HCT116 (cell line): ENCODE measurements around the gene GSTO1.

Source experiments
- EZH2 ChIP-seq: fragments of 200-600 bp; sonication (generic); IDR thresholded peaks from 2 replicates; pipeline ENCODE4 v1.6.1; 2017; ENCODE audit warnings: antibody characterized with exemption, mixed run types
- EZH2phosphoT487 ChIP-seq: fragments of 200-600 bp; IDR thresholded peaks from 2 replicates; pipeline ENCODE4 v1.6.1; 2018; ENCODE audit warnings: antibody characterized with exemption, borderline replicate concordance
- JUND ChIP-seq: IDR thresholded peaks from 2 replicates; pipeline ENCODE4 v1.6.1; 2012
- POLR2A ChIP-seq: IDR thresholded peaks from 2 replicates; pipeline ENCODE4 v1.7.0; 2011; ENCODE audit warnings: borderline replicate concordance; ENCODE audit not compliant: insufficient read depth, insufficient read length; ENCODE audit errors: extremely low read depth
- SIN3A ChIP-seq: IDR thresholded peaks from 2 replicates; pipeline ENCODE4 v1.6.1; 2012; ENCODE audit warnings: low read depth
- SP1 ChIP-seq: IDR thresholded peaks from 2 replicates; pipeline ENCODE4 v1.6.1; 2012; ENCODE audit warnings: low read depth
- TF ChIP-seq, protein P1 (sequence below), 3 experiments: fragments of 200-600 bp in 1 of 3; sonication (generic) in 1 of 3; IDR thresholded peaks in 2 of 3; conservative IDR thresholded peaks in 1 of 3; 2 replicates each; pipeline ENCODE4 v1.5.1; 2012 to 2017; ENCODE audit warnings: low read depth in 2 of 3, low read length in 2 of 3, antibody characterized with exemption in 1 of 3, borderline replicate concordance in 1 of 3, control low read depth in 1 of 3, mild to moderate bottlenecking in 1 of 3, mixed read lengths in 1 of 3, mixed run types in 1 of 3, moderate library complexity in 1 of 3; ENCODE audit not compliant: insufficient read depth in 1 of 3

DNA sequence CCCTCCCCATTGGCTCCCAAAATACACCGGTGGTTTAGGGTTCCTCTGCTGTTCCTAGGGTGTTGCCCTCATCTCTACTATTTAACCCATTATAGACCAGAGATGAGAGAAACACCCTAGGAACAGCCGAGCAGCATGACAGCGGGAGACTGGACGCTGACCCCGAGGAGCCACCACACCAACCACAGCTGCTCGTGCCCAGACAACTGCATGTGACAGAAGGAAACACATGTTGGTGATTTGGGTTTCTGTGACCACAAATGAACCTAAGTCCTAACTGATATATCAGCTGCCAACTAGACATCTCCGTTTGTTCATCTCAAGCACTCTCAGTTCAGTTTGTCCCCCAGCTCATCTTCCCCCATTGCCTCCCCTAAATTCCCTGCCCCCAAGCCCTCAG, 35.9 kb upstream of the GSTO1 start:
- TF ChIP-seq JUND (no peak), EZH2phosphoT487 (no peak), POLR2A (no peak), SIN3A (no peak), EZH2 (no peak), SP1 (no peak)
- TF ChIP-seq, protein P1, sequence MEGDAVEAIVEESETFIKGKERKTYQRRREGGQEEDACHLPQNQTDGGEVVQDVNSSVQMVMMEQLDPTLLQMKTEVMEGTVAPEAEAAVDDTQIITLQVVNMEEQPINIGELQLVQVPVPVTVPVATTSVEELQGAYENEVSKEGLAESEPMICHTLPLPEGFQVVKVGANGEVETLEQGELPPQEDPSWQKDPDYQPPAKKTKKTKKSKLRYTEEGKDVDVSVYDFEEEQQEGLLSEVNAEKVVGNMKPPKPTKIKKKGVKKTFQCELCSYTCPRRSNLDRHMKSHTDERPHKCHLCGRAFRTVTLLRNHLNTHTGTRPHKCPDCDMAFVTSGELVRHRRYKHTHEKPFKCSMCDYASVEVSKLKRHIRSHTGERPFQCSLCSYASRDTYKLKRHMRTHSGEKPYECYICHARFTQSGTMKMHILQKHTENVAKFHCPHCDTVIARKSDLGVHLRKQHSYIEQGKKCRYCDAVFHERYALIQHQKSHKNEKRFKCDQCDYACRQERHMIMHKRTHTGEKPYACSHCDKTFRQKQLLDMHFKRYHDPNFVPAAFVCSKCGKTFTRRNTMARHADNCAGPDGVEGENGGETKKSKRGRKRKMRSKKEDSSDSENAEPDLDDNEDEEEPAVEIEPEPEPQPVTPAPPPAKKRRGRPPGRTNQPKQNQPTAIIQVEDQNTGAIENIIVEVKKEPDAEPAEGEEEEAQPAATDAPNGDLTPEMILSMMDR (IDR thresholded peaks at IDR 0.05 in 2 of 3, conservative IDR thresholded peaks at IDR 0.05 in 1 of 3; ENCODE audit: borderline replicate concordance in 1 of 3, insufficient read depth in 1 of 3, low read depth in 2 of 3, low read length in 2 of 3): no peak
